Activated CD8-positive, alpha-beta memory T cell treated with anti-CD3 and anti-CD28 coated beads, Interleukin-2, amount 50 U/mL, for 1 hour (primary cell): ENCODE results near the gene OPN1SW.

Experiments used
- DNase-seq: peaks from one replicate; pipeline ENCODE4 v3.0.0-alpha.2; 2020; ENCODE audit errors: extremely low read depth

Gene OPN1SW

DNA sequence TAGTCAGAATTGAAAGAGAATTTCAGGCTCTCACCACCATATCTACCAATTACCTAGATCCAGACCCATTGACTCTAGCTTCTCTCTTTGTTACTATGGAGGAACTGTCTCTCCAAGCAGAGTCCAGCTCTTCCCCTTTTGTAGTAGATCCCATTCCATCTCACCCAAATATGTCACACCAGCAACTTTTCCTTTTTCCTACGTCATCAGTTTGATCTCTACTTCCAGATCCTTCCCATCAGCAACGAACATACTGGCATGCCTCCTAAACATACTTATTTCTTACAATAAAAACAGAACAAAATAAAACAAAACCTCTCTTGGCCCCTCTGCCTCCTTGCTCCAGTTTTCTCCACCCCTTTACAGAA is 42.3 kb downstream of the OPN1SW start:
- no peak for DNase-seq

DNA sequence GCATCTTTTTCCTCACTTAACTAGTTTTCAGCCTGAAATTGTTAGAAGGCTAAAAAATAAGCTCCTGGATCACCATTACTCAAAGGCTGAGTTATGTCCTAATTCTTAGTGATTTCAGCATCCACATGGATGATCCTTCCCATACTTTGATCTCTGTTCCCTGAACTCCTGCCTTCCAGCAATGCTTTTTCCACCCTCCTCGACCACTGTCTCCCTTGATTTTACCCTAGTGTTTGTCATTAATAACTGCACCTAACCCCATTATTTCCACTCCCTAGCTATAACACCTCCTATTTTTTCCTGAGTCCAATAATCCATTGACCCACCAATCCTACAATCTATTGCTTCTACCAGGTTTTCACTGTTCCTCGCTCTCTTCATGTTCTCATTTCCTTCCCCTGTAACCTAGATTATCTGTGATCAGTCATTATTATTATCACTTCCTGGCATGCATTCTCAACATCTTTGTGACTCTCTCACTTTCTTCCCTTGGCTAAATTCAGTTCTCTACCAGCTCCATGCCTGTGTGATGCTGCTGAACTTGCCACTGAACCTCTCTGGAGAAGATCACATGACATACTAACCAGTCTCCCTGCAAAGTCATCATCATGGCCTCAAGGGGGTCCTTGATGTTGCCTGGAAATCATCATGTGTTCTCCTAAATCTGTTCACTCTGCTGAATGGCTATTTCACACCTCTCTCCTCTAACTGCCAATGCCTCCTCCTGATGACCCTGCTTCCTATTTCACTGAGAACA is 42.9 kb downstream of the OPN1SW start:
- DNase-seq: no peak

DNA sequence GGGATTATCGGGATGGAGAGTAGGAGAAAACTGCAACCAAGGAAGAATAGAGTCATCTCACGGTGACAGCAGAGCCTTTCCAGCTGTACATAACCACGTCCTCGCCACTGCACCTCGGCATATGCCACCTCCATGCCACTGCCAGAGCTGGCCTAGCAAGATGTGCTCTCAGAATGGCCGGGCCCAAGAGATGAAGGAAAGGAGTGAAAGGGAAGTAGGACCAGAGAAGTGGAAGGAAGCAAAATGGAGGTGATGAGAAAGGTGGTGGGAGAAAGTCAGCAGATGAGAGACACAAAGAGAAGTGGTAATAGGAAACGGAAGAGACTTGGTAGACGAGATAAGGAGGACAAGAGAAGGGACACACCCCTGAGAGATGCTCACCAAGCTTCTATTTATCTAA is 44.4 kb downstream of the OPN1SW start:
- DNase-seq: no peak

DNA sequence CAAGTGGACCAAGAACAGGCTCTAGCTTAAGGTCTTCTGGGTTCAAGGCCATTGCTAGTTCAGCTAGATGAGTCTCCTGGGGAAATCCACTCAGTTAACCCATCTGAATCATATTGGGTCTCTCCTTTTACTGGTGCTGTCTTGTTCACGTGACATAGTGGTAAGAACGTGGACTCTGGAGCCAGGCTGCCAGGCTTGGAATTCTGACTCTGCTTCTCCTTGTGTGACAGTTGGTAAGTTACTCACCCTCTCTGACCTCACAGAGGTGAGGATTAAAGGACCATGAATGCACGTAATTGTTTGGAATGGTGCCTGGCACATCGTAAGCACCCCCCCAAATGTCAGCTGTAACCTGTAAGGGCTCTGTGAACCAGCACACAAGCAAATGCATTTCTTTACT is 46.1 kb downstream of the OPN1SW start:
- DNase-seq: no peak

DNA sequence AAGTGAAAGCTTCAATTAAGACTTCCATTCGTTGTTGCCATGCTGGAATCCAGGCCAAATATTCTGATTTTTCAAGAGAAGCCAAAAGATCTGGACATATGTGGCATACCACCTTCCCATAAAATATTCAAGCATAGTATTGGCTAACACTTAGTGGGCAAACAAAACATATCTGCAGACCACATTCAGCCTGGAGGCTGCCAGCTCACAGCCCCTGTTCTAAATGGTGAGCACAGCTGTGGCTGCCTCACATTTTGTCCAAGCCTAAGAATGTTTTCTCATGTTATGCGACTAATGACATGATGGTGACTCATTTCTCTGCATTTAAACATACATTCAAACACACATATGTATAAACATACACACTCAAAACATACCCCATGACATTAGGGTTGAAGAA is 47.0 kb downstream of the OPN1SW start:
- no peak for DNase-seq

DNA sequence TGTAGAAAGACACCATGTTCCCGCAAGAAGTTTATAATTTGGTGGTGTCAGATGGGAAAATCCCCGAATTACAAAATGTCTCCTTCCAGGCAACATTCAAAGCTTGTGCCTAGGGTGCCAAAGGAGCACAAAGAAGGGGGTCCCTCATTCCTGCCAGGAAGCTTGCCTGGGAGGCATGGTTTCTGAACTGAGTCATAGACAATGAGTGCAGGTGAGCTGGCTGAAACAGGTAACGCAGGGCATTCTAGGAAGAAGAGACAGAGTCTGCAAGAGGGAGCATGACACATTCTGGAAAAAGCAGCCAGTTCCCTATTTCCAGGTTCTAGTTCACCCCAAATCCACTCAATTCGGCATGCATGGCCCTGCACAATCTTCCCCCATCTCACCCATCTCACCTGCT is 48.4 kb downstream of the OPN1SW start:
- DNase-seq: no peak

DNA sequence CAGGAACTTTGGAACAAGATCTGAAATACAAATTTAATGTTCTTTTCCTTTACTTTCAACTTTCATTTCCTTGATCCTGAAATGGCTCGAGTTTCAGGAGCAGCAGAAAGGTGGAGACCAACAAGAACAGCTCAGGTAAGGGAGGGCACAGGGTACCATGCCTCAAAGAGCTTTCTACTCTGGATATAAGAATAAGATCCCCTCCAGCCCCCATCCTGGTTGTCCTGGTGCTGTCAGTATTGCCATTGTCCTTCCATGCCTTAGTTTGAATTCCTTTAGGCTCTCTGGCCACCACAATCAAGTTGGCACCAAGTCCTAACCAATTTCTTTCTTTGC is 48.9 kb downstream of the OPN1SW start:
- no peak for DNase-seq

DNA sequence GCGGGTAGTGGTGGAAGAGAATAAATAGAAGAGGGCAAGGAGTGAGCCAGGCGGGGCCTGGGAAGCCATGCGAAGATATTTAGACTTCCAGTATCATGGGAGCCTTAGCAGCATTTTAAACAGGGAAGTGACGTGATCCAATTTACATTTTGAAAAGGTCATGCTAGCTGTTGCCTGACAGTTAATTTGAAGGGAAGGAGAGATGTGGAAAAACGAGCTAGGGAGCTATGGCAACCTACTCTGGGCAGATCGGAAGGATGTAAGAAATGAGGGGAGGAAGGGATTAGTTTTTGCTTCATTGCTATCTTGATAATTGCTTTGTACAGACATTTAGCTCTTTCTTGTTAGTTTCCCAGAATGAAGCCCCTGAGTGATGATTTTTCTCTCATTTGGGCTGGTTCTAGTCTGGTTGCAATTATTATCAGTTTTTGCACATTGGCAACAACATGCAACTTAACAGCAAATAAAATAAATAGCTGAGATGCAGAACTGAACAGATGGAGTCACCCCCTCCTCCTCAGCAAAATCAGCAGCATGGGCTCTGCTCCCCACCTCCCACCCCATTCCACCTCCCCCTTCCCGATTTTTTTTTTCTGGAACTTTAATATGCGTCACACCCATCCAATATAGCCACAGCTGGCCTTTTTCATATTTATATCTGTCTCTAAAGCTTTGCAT is 49.4 kb downstream of the OPN1SW start:
- no peak for DNase-seq

DNA sequence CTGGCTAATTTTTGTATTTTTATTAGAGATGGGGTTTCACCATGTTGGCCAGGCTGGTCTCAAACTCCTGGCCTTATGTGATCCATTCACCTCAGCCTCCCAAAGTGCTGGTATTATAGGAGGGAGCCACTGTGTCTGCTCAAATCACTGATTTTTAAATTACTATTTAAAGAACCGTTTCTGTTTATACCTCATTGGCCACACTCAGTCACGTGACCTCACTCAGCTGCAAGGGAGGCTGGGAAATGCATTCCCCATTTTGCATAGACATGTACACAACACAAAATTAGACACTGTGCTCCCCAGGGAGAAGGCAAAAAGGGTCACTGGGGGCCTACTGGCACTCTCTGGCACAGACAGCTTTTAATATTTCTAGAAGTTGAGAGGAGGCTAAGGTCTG is 50.1 kb downstream of the OPN1SW start:
- no peak for DNase-seq

DNA sequence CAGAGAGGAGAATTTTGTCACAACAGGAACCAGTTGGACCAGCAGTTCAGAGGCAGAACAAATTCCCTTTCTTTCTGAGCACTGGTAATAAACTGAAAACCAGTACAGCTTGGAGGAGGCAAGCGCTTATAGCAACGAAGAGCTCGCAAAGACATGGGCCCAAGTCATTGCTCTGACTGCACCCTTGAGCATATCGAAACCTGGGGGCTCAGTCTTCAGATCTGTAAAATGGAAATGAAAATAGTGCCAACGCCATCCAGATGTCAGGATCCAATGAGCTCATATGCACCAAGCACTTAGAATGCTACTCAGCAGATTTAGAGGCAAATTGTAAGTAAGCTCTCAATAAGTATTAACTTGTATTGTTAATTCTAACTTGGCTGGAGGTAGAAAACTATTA is 50.9 kb downstream of the OPN1SW start:
- no peak for DNase-seq
